Epithelial cell of proximal tubule (primary cell): ENCODE data around the gene SELENOH. TPM values are rescaled to one million over a fixed set of nuclear protein-coding genes. Genes with fewer than 3 reads are reported as not detected.

Experiments used
- DNase-seq: peaks from one replicate; pipeline ENCODE4 v3.0.0-alpha.2; 2011; ENCODE audit warnings: low read depth
- H3K4me3 ChIP-seq: 2 replicates; pipeline ENCODE4 v1.5.1; 2011; ENCODE audit warnings: low read depth, mild to moderate bottlenecking, low read length
- CTCF ChIP-seq: conservative IDR thresholded peaks from 2 replicates; pipeline ENCODE4 v1.5.1; 2012; ENCODE audit warnings: low read depth, mild to moderate bottlenecking, low read length
- total RNA-seq: library from RNA; depleted of rRNA; stranded (reverse); fragments of >200 nt; gene quantifications from 2 replicates; pipeline ENCODE4 v1.2.3, GENCODE V29; 2015

The SELENOH gene
- total RNA-seq, 1 donor from 2014 or later: 279 TPM

GRCh38 chr11:57791321-57792059, 50.2 kb downstream of the SELENOH start:
- TF ChIP-seq CTCF: no peak
- DNase-seq: no peak
- peak overlapping the region; percentile 21 for H3K4me3 ChIP-seq

GRCh38 chr11:57792060-57792541, 50.8 kb downstream of the SELENOH start:
- H3K4me3 ChIP-seq: peak overlapping the region; percentile 1
- DNase-seq: no peak
- TF ChIP-seq CTCF: no peak

GRCh38 chr11:57792870-57793269, 51.6 kb downstream of the SELENOH start:
- DNase-seq: no peak
- no peak for TF ChIP-seq CTCF
- peak overlapping the region; percentile 1 for H3K4me3 ChIP-seq

Other genes with a start within 250 kb of the SELENOH start
- 3.6 and 9.0 TPM in 2 replicates for gene SLC43A1, start 225.8 kb upstream of the SELENOH start, total RNA-seq
- 43.1 and 89.1 TPM in 2 replicates for gene TIMM10, start 210.7 kb upstream of the SELENOH start, total RNA-seq
- gene SMTNL1, start 203.9 kb upstream of the SELENOH start, total RNA-seq: not detected in 2 replicates
- 12.2 and 19.4 TPM in 2 replicates for gene UBE2L6, start 173.8 kb upstream of the SELENOH start, total RNA-seq
- gene SERPING1, start 143.8 kb upstream of the SELENOH start, total RNA-seq: 1.8 and 49.8 TPM in 2 replicates
- gene YPEL4, start 91.6 kb upstream of the SELENOH start, total RNA-seq: 0.86 TPM in 1 of 2 replicates, not detected in the other
- 13.1 and 24.0 TPM in 2 replicates for gene CLP1, start 83.7 kb upstream of the SELENOH start, total RNA-seq
- gene ZDHHC5, start 73.4 kb upstream of the SELENOH start, total RNA-seq: 31.4 and 43.5 TPM in 2 replicates
- gene MED19, start 29.3 kb upstream of the SELENOH start, total RNA-seq: 15.9 and 22.9 TPM in 2 replicates
- 61.8 and 83.7 TPM in 2 replicates for gene TMX2, start 28.9 kb upstream of the SELENOH start, total RNA-seq
- not detected in 2 replicates for gene BTBD18, start 10.3 kb downstream of the SELENOH start, total RNA-seq
- gene CTNND1, start 20.3 kb downstream of the SELENOH start, total RNA-seq: 83.6 and 112 TPM in 2 replicates